SK-N-SH (cell line): ENCODE data around the gene CCDC60. TPM values are rescaled to one million over a fixed set of nuclear protein-coding genes. Genes with fewer than 3 reads are reported as not detected.

Experiments used
- CTCF ChIA-PET: fragments of 300-600, 350-600 bp; formaldehyde crosslinking; extraction: SDS; loops from one replicate; lab custom pipeline; 2021; lab: Yijun Ruan, JAX
- POLR2A ChIA-PET: fragments of 350-600 bp; sonication (Branson Sonifier 250); formaldehyde crosslinking; extraction: SDS; loops from one replicate; lab custom pipeline; 2020; ENCODE audit warnings: antibody characterized with exemption, inconsistent platforms; lab: Yijun Ruan, JAX
- DNase-seq: peaks from one replicate; pipeline ENCODE4 v3.0.0; 2012
- H2AFZ ChIP-seq: fragments of 200-600 bp; sonication (generic); 2 replicates; pipeline ENCODE4 v1.8.1; 2016; ENCODE audit warnings: antibody characterized with exemption, mild to moderate bottlenecking, low read depth
- H3F3A ChIP-seq: fragments of 200-600 bp; sonication (generic); replicated peaks from 2 replicates; pipeline ENCODE3; 2016; ENCODE audit warnings: antibody characterized with exemption, mild to moderate bottlenecking; ENCODE audit not compliant: insufficient read depth
- H3K27ac ChIP-seq, 2 experiments: fragments of 200-500 bp in 1 of 2; fragments of 200-600 bp in 1 of 2; sonication (Bioruptor generic) in 1 of 2; sonication (generic), shearing (Covaris generic) in 1 of 2; 2 replicates each; pipeline versions ENCODE4 v1.5.1 to v1.6.1; 2014 to 2016; ENCODE audit warnings: low read depth in 2 of 2, inconsistent platforms in 1 of 2, low read length in 1 of 2, mild to moderate bottlenecking in 1 of 2, mixed read lengths in 1 of 2
- H3K27me3 ChIP-seq: fragments of 200-600 bp; sonication (generic), shearing (Covaris generic); 2 replicates; pipeline ENCODE4 v1.6.1; 2016; ENCODE audit warnings: mixed run types; ENCODE audit not compliant: insufficient read depth
- H3K36me3 ChIP-seq, 2 experiments: fragments of 200-500 bp in 1 of 2; fragments of 200-600 bp in 1 of 2; sonication (Bioruptor generic) in 1 of 2; sonication (generic) in 1 of 2; replicated peaks in 1 of 2; 2 replicates each; pipeline versions ENCODE3 to v1.5.1; 2014 to 2016; ENCODE audit warnings: low read length in 1 of 2, mild to moderate bottlenecking in 1 of 2; ENCODE audit not compliant: insufficient read depth in 2 of 2, control insufficient read depth in 1 of 2
- H3K4me1 ChIP-seq, 2 experiments: fragments of 200-500 bp in 1 of 2; fragments of 200-600 bp in 1 of 2; sonication (Bioruptor generic) in 1 of 2; sonication (generic), shearing (Covaris generic) in 1 of 2; 2 replicates each; pipeline versions ENCODE4 v1.5.1 to v1.6.1; 2014 to 2016; ENCODE audit warnings: low read depth in 1 of 2, low read length in 1 of 2, mixed run types in 1 of 2; ENCODE audit not compliant: insufficient read depth in 2 of 2, control insufficient read depth in 1 of 2
- H3K4me2 ChIP-seq: fragments of 200-600 bp; sonication (generic), shearing (Covaris generic); 2 replicates; pipeline ENCODE4 v1.6.1; 2017; ENCODE audit warnings: mixed run types
- H3K4me3 ChIP-seq, 2 experiments: fragments of 200-500 bp in 1 of 2; fragments of 200-600 bp in 1 of 2; sonication (Bioruptor generic) in 1 of 2; sonication (generic), shearing (Covaris generic) in 1 of 2; 2 replicates each; pipeline versions ENCODE4 v1.5.1 to v1.8.1; 2014 to 2016; ENCODE audit warnings: low read depth in 2 of 2, inconsistent platforms in 1 of 2, low read length in 1 of 2, mild to moderate bottlenecking in 1 of 2, mixed read lengths in 1 of 2, moderate library complexity in 1 of 2
- H3K79me2 ChIP-seq: fragments of 200-600 bp; sonication (generic); 2 replicates; pipeline ENCODE4 v1.8.1; 2017; ENCODE audit warnings: mild to moderate bottlenecking; ENCODE audit not compliant: insufficient read depth
- H3K9ac ChIP-seq: fragments of 200-600 bp; sonication (generic); 2 replicates; pipeline ENCODE4 v1.6.1; 2017; ENCODE audit warnings: mixed run types
- H3K9me2 ChIP-seq: fragments of 200-600 bp; sonication (generic); 2 replicates; pipeline ENCODE4 v1.6.1; 2017; ENCODE audit warnings: mixed run types
- H3K9me3 ChIP-seq: fragments of 200-600 bp; sonication (generic); 2 replicates; pipeline ENCODE4 v1.6.1; 2017; ENCODE audit warnings: mixed run types, mild to moderate bottlenecking, moderate library complexity
- H4K20me1 ChIP-seq: fragments of 200-600 bp; sonication (generic); 2 replicates; pipeline ENCODE4 v1.6.1; 2017; ENCODE audit warnings: mild to moderate bottlenecking, mixed run types; ENCODE audit not compliant: insufficient read depth
- CHD2 ChIP-seq: fragments of 150-350 bp; IDR thresholded peaks from 2 replicates; pipeline ENCODE4 v1.6.1; 2018; ENCODE audit warnings: low read length; ENCODE audit not compliant: partially characterized antibody
- CTCF ChIP-seq: fragments of 200-600 bp; sonication (generic); IDR thresholded peaks from 2 replicates; pipeline ENCODE4 v1.6.1; 2017; ENCODE audit warnings: antibody characterized with exemption, mild to moderate bottlenecking, moderate library complexity
- EZH2phosphoT487 ChIP-seq: fragments of 200-600 bp; sonication (generic); IDR thresholded peaks from 2 replicates; pipeline ENCODE4 v1.6.1; 2017; ENCODE audit warnings: low read depth, mixed run types, mild to moderate bottlenecking, antibody characterized with exemption, moderate library complexity, borderline replicate concordance
- FOSL2 ChIP-seq: IDR thresholded peaks from 2 replicates; pipeline ENCODE4 v1.4.0; 2012; ENCODE audit warnings: low read depth, mild to moderate bottlenecking, moderate library complexity, borderline replicate concordance
- FOXM1 ChIP-seq: IDR thresholded peaks from 2 replicates; pipeline ENCODE4 v1.4.0; 2012; ENCODE audit warnings: low read depth, mild to moderate bottlenecking
- GATA2 ChIP-seq: sonication (generic); formaldehyde crosslinking; IDR thresholded peaks from 2 replicates; pipeline ENCODE4 v1.5.0; 2020; ENCODE audit warnings: mild to moderate bottlenecking, missing genetic modification reagents
- IRF3 ChIP-seq: fragments of 150-350 bp; IDR thresholded peaks from 2 replicates; pipeline ENCODE4 v1.6.1; 2016; ENCODE audit warnings: mild to moderate bottlenecking, low read depth, low read length
- JUND ChIP-seq: IDR thresholded peaks from 2 replicates; pipeline ENCODE4 v1.4.0; 2012
- PBX3 ChIP-seq: IDR thresholded peaks from 2 replicates; pipeline ENCODE4; 2012
- RAD21 ChIP-seq: IDR thresholded peaks from 2 replicates; pipeline ENCODE4 v1.6.1; 2012; ENCODE audit warnings: mild to moderate bottlenecking, low read length
- SIN3A ChIP-seq: IDR thresholded peaks from 2 replicates; pipeline ENCODE4 v1.6.1; 2012; ENCODE audit warnings: low read depth, mild to moderate bottlenecking, low read length, moderate library complexity, borderline replicate concordance
- TCF12 ChIP-seq: IDR thresholded peaks from 2 replicates; pipeline ENCODE4 v1.4.0; 2012
- TEAD4 ChIP-seq: IDR thresholded peaks from 2 replicates; pipeline ENCODE4 v1.4.0; 2012; ENCODE audit warnings: mild to moderate bottlenecking, borderline replicate concordance; ENCODE audit not compliant: insufficient read depth
- USF1 ChIP-seq: IDR thresholded peaks from 2 replicates; pipeline ENCODE4 v1.4.0; 2012; ENCODE audit warnings: low read depth, borderline replicate concordance
- USF2 ChIP-seq: fragments of 150-350 bp; IDR thresholded peaks from 2 replicates; pipeline ENCODE4 v1.6.1; 2017; ENCODE audit warnings: antibody characterized with exemption, low read length, low read depth, borderline replicate concordance
- YY1 ChIP-seq: IDR thresholded peaks from 2 replicates; pipeline ENCODE4 v1.4.0; 2012; ENCODE audit warnings: low read depth, mild to moderate bottlenecking
- WGBS: methylation state at CpG from one replicate; pipeline ENCODE4 v1.1.6; 2017; ENCODE audit warnings: low lambda C conversion rate; 5-methylcytosine and 5-hydroxymethylcytosine counted together
- polyA plus RNA-seq, 3 experiments: library from polyadenylated mRNA; depleted of rRNA; stranded (reverse); fragments of >200 nt; gene quantifications; 2 replicates each; pipeline ENCODE4 v1.2.3, GENCODE V29; 2012

Gene CCDC60
- polyA plus RNA-seq, 1 of the 3 experiments (the other 2 are of a cell fraction), result not detected

GRCh38 chr12:119556854-119557253, 222.3 kb downstream of the CCDC60 start (continued):
- TF ChIP-seq PBX3 (no peak), FOSL2 (no peak), EZH2phosphoT487 (no peak)

- no peak overlapping the region for H3K9ac ChIP-seq
- no peaks in the 10 kb centered on the region for H3K9me3 ChIP-seq
- TF ChIP-seq USF1 (no peak), EZH2phosphoT487 (no peak), CHD2 (no peak), PBX3 (no peak), RAD21 (no peak), USF2 (no peak), TCF12 (no peak), CTCF (no peak), JUND (no peak), GATA2 (CRISPR knock-in tag) (no peak), TEAD4 (no peak), SIN3A (no peak), IRF3 (no peak), YY1 (no peak), FOXM1 (no peak)
- ChIA-PET POLR2A (no interaction called here), CTCF (no interaction called here)
- H3K36me3 ChIP-seq, result no peaks in the 10 kb centered on the region
- no peak for DNase-seq
- 72% methylated on average over 3 of the region's 3 CpGs for WGBS
- H3K9me2 ChIP-seq, result no peaks in the 10 kb centered on the region
- no peak overlapping the region for H3K4me2 ChIP-seq
- no peaks in the 10 kb centered on the region for H4K20me1 ChIP-seq
- H3F3A ChIP-seq, result no peaks in the 10 kb centered on the region
- H3K4me1 ChIP-seq, result no peaks in the 10 kb centered on the region
- H3K27me3 ChIP-seq, result no peaks in the 10 kb centered on the region
- no peaks in the 10 kb centered on the region for H3K79me2 ChIP-seq
- H2AFZ ChIP-seq, result no peak overlapping the region
- no peak overlapping the region for H3K27ac ChIP-seq
- H3K4me3 ChIP-seq, result no peak overlapping the region
Measured at GRCh38 chr12:119565404-119565803, 230.9 kb downstream of the CCDC60 start.
